IMR-90 (cell line): ENCODE data around the gene BLOC1S2.

Source experiments
- CHD1 ChIP-seq: IDR thresholded peaks from 2 replicates; pipeline ENCODE4 v1.6.1; 2012; ENCODE audit warnings: low read depth, low read length, improper control_type of control experiment
- MAFK ChIP-seq: IDR thresholded peaks from 2 replicates; pipeline ENCODE4 v1.6.1; 2012; ENCODE audit warnings: low read depth, low read length, improper control_type of control experiment
- NFE2L2 ChIP-seq: fragments of 150-350 bp; IDR thresholded peaks from 2 replicates; pipeline ENCODE4 v1.6.1; 2016; ENCODE audit warnings: low read depth, mild to moderate bottlenecking, low read length
- TF ChIP-seq, protein P1 (sequence below): conservative IDR thresholded peaks from 2 replicates; pipeline ENCODE4 v1.5.1; 2012; ENCODE audit warnings: mild to moderate bottlenecking, low read depth, low read length, improper control_type of control experiment

DNA sequence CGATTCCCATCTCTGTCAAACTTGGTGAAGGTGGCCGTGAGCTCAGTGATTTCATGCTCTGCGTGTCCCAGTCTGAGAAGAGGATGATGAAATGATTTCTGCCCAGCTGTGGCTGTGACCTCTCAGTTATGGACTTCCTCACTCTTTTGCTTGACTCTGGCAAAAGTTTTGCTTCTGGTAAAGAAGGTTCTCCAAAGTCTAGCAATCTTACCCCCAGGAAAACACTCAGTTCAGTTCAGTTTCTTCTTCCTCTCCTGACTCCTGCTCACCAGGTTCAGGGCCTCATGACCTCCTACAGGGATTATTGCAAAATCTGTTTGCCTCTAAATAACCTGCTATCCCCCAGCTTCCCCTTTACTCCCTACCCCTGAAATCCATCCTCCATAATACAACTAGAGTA lies 4.9 kb upstream of the BLOC1S2 start:
- TF ChIP-seq, protein P1, sequence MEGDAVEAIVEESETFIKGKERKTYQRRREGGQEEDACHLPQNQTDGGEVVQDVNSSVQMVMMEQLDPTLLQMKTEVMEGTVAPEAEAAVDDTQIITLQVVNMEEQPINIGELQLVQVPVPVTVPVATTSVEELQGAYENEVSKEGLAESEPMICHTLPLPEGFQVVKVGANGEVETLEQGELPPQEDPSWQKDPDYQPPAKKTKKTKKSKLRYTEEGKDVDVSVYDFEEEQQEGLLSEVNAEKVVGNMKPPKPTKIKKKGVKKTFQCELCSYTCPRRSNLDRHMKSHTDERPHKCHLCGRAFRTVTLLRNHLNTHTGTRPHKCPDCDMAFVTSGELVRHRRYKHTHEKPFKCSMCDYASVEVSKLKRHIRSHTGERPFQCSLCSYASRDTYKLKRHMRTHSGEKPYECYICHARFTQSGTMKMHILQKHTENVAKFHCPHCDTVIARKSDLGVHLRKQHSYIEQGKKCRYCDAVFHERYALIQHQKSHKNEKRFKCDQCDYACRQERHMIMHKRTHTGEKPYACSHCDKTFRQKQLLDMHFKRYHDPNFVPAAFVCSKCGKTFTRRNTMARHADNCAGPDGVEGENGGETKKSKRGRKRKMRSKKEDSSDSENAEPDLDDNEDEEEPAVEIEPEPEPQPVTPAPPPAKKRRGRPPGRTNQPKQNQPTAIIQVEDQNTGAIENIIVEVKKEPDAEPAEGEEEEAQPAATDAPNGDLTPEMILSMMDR, result no peak
- TF ChIP-seq CHD1, result no peak
- no peak for TF ChIP-seq NFE2L2
- no peak for TF ChIP-seq MAFK
